Liver (tissue), 9 donors: ENCODE measurements around the gene PLAA. TPM values are rescaled to one million over a fixed set of nuclear protein-coding genes. Genes with fewer than 3 reads are reported as not detected.

ENCODE experiments used
- DNase-seq: peaks from one replicate; pipeline ENCODE4 v3.0.0-alpha.2; 2017; ENCODE audit warnings: low spot score
- H3K27ac ChIP-seq, 2 donors: one replicate each; pipeline ENCODE4 v1.7.0; 2013; ENCODE audit warnings: inconsistent platforms in 2 of 2, low read length in 2 of 2, control low read depth in 1 of 2, low read depth in 1 of 2, mild to moderate bottlenecking in 1 of 2
- H3K27me3 ChIP-seq, 4 donors: one replicate each; pipeline versions ENCODE4 v1.6.1 to v1.7.0; 2013; ENCODE audit warnings: low read length in 3 of 4, inconsistent platforms in 1 of 4, mild to moderate bottlenecking in 1 of 4, moderate library complexity in 1 of 4; ENCODE audit not compliant: control insufficient read depth in 4 of 4, insufficient read depth in 4 of 4
- H3K36me3 ChIP-seq, 4 donors: one replicate each; pipeline versions ENCODE4 v1.6.1 to v1.7.0; 2013; ENCODE audit warnings: low read length in 3 of 4, mild to moderate bottlenecking in 3 of 4, low read depth in 1 of 4, moderate library complexity in 1 of 4; ENCODE audit not compliant: control insufficient read depth in 4 of 4, insufficient read depth in 3 of 4
- H3K4me1 ChIP-seq, 4 donors: one replicate each; pipeline versions ENCODE4 v1.6.1 to v1.7.0; 2013; ENCODE audit warnings: low read length in 3 of 4, mild to moderate bottlenecking in 3 of 4, moderate library complexity in 1 of 4; ENCODE audit not compliant: control insufficient read depth in 4 of 4, insufficient read depth in 4 of 4
- H3K4me3 ChIP-seq, 3 donors: one replicate each; pipeline versions ENCODE4 v1.6.1 to v1.7.0; 2013; ENCODE audit warnings: low read length in 3 of 3, control low read depth in 1 of 3, low read depth in 1 of 3, mild to moderate bottlenecking in 1 of 3
- H3K9ac ChIP-seq, 2 donors: one replicate each; pipeline ENCODE4 v1.7.0; 2013; ENCODE audit warnings: low read length in 2 of 2, mild to moderate bottlenecking in 2 of 2, moderate library complexity in 2 of 2, control low read depth in 1 of 2, low read depth in 1 of 2
- H3K9me3 ChIP-seq, 4 donors: one replicate each; pipeline versions ENCODE4 v1.6.1 to v1.7.0; 2013; ENCODE audit warnings: low read length in 3 of 4; ENCODE audit not compliant: control insufficient read depth in 4 of 4
- ATF3 ChIP-seq: IDR thresholded peaks from 2 replicates; pipeline ENCODE4 v1.6.1; 2016; ENCODE audit warnings: antibody characterized with exemption
- CTCF ChIP-seq: fragments of 150-350 bp; IDR thresholded peaks from 2 replicates; pipeline ENCODE4 v1.5.1; 2017; ENCODE audit warnings: improper control_type of control experiment, low read depth, low read length; ENCODE audit not compliant: missing input control
- FOXA1 ChIP-seq: IDR thresholded peaks from 2 replicates; pipeline ENCODE4 v1.6.1; 2016; ENCODE audit warnings: antibody characterized with exemption
- FOXA2 ChIP-seq: IDR thresholded peaks from 2 replicates; pipeline ENCODE4 v1.6.1; 2016; ENCODE audit warnings: antibody characterized with exemption
- HNF4A ChIP-seq, 2 donors: conservative IDR thresholded peaks; 2 replicates each; pipeline ENCODE4 v1.6.1; 2016; ENCODE audit warnings: antibody characterized with exemption in 2 of 2, mild to moderate bottlenecking in 2 of 2
- HNF4G ChIP-seq: IDR thresholded peaks from 2 replicates; pipeline ENCODE4 v1.6.1; 2016; ENCODE audit warnings: antibody characterized with exemption
- JUND ChIP-seq, 2 donors: IDR thresholded peaks; 2 replicates each; pipeline ENCODE4 v1.6.1; 2016; ENCODE audit warnings: antibody characterized with exemption in 2 of 2
- MAX ChIP-seq: IDR thresholded peaks from 2 replicates; pipeline ENCODE4 v1.6.1; 2016; ENCODE audit warnings: antibody characterized with exemption
- NR2F2 ChIP-seq: IDR thresholded peaks from 2 replicates; pipeline ENCODE4 v1.6.1; 2016; ENCODE audit warnings: antibody characterized with exemption
- RAD21 ChIP-seq, 2 donors: IDR thresholded peaks; 2 replicates each; pipeline ENCODE4 v1.6.1; 2016; ENCODE audit warnings: antibody characterized with exemption in 2 of 2, mild to moderate bottlenecking in 2 of 2
- REST ChIP-seq: IDR thresholded peaks from 2 replicates; pipeline ENCODE4 v1.6.1; 2016; ENCODE audit warnings: antibody characterized with exemption, mild to moderate bottlenecking
- RXRA ChIP-seq, 2 donors: IDR thresholded peaks; 2 replicates each; pipeline ENCODE4 v1.6.1; 2017 to 2018; ENCODE audit warnings: antibody characterized with exemption in 2 of 2, mild to moderate bottlenecking in 1 of 2
- SP1 ChIP-seq: IDR thresholded peaks from 2 replicates; pipeline ENCODE4 v1.6.1; 2018; ENCODE audit warnings: antibody characterized with exemption, mild to moderate bottlenecking
- TAF1 ChIP-seq: conservative IDR thresholded peaks from 2 replicates; pipeline ENCODE4 v1.6.1; 2016; ENCODE audit warnings: antibody characterized with exemption, mild to moderate bottlenecking
- ZBTB33 ChIP-seq: IDR thresholded peaks from 2 replicates; pipeline ENCODE4 v1.6.1; 2016; ENCODE audit warnings: antibody characterized with exemption
- WGBS: extraction: QIAGEN DNeasy Blood & Tissue Kit; methylation state at CpG from one replicate; pipeline ENCODE4 v1.1.7; 2013; 5-methylcytosine and 5-hydroxymethylcytosine counted together
- polyA plus RNA-seq, 2 donors: library from polyadenylated mRNA; stranded (reverse) in 1 of 2; unstranded in 1 of 2; fragments of 200-250 nt in 1 of 2; fragments of >200 nt in 1 of 2; fragmentation: Nextera tagmentation in 1 of 2; extraction: Ambion mirVana in 1 of 2; gene quantifications; one replicate each; pipeline versions ENCODE4 v1.2.1 to v1.2.3, GENCODE V29; 2013 to 2015
- total RNA-seq, 2 donors: library from RNA; depleted of rRNA; stranded (reverse); fragments of >200 nt; gene quantifications; one replicate each; pipeline ENCODE4 v1.2.3, GENCODE V29; 2014
- donor health status: healthy.
- donor health status: healthy.
- donor health status: healthy.
- donor health status: healthy.
- donor health status: healthy.

Gene PLAA
- total and polyA plus RNA-seq, 4 donors: 7.5 to 29.5 (median 19.2) TPM

- TF ChIP-seq REST: peak; percentile 46
- peak; percentile 60 for TF ChIP-seq FOXA2
- TF ChIP-seq HNF4G: no peak
- TF ChIP-seq ATF3: no peak
- TF ChIP-seq SP1: peak; percentile 64
- no peak for TF ChIP-seq JUND (IDR thresholded peaks at IDR 0.05)
Observed at GRCh38 chr9:26955921-26956859, 9.1 kb upstream of the PLAA start, which contains the start of gene IFT74 (continued).

- H3K27me3 ChIP-seq: no peaks in the 10 kb centered on the region
- peak overlapping the region; percentile 50 to 75 (median 55) for H3K4me3 ChIP-seq
- TF ChIP-seq TAF1 (peak; percentile 2), RXRA (IDR thresholded peaks at IDR 0.05) (no peak)
- whole genome bisulfite sequencing: 49% methylated on average over 4 of the region's 4 CpGs
- H3K9me3 ChIP-seq: no peaks in the 10 kb centered on the region
- peaks cover 0 to 14% (median 3%) of the 10 kb centered on the region in 4 donors for H3K4me1 ChIP-seq
- no peaks in the 10 kb centered on the region for H3K36me3 ChIP-seq
- H3K9ac ChIP-seq: peak overlapping the region; percentile 55 to 70
- H3K27ac ChIP-seq: peak overlapping the region; percentile 63 to 74
- DNase-seq: no peak
Observed at GRCh38 chr9:26955222-26955903, 8.3 kb upstream of the PLAA start.

GRCh38 chr9:26954050-26954508 is 7.0 kb upstream of the PLAA start:
- H3K36me3 ChIP-seq: no peaks in the 10 kb centered on the region
- H3K4me1 ChIP-seq: peaks cover 0 to 14% (median 3%) of the 10 kb centered on the region in 4 donors
- no peak overlapping the region for H3K9ac ChIP-seq
- no peaks in the 10 kb centered on the region for H3K9me3 ChIP-seq
- DNase-seq: no peak
- no peak overlapping the region for H3K27ac ChIP-seq
- 79% methylated on average over 3 of the region's 3 CpGs for WGBS
- no peak overlapping the region for H3K4me3 ChIP-seq
- no peaks in the 10 kb centered on the region for H3K27me3 ChIP-seq
- no peak for TF ChIP-seq HNF4A (conservative IDR thresholded peaks at IDR 0.05)
- no peak for TF ChIP-seq CTCF
- no peak for TF ChIP-seq RXRA (IDR thresholded peaks at IDR 0.05)
- TF ChIP-seq HNF4G: no peak
- no peak for TF ChIP-seq FOXA1
- TF ChIP-seq ATF3: no peak
- no peak for TF ChIP-seq ZBTB33
- TF ChIP-seq NR2F2: no peak
- no peak for TF ChIP-seq JUND (IDR thresholded peaks at IDR 0.05)
- no peak for TF ChIP-seq TAF1
- no peak for TF ChIP-seq MAX
- TF ChIP-seq RAD21 (IDR thresholded peaks at IDR 0.05): no peak
- TF ChIP-seq REST: no peak
